ENCODE results near the gene STK39. TPM values are rescaled to one million over a fixed set of nuclear protein-coding genes. Genes with fewer than 3 reads are reported as not detected.

STK39 gene
- polyA plus RNA-seq, 1 donor (not counting 4 experiments of a cell fraction or from before 2014, with no cell fraction given) = 20.7 TPM

GRCh38 chr2:168139852-168140251 is 107.5 kb downstream of the STK39 start:
- no peak overlapping the region for H3K27ac ChIP-seq (ENCODE audit: control insufficient read depth, insufficient read depth, low read length)
- TF ChIP-seq, protein P1, sequence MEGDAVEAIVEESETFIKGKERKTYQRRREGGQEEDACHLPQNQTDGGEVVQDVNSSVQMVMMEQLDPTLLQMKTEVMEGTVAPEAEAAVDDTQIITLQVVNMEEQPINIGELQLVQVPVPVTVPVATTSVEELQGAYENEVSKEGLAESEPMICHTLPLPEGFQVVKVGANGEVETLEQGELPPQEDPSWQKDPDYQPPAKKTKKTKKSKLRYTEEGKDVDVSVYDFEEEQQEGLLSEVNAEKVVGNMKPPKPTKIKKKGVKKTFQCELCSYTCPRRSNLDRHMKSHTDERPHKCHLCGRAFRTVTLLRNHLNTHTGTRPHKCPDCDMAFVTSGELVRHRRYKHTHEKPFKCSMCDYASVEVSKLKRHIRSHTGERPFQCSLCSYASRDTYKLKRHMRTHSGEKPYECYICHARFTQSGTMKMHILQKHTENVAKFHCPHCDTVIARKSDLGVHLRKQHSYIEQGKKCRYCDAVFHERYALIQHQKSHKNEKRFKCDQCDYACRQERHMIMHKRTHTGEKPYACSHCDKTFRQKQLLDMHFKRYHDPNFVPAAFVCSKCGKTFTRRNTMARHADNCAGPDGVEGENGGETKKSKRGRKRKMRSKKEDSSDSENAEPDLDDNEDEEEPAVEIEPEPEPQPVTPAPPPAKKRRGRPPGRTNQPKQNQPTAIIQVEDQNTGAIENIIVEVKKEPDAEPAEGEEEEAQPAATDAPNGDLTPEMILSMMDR (optimal IDR thresholded peaks at IDR 0.05 in 1 of 3, IDR thresholded peaks at IDR 0.05 in 1 of 3, conservative IDR thresholded peaks at IDR 0.05 in 1 of 3; ENCODE audit: extremely low read depth in 1 of 3, insufficient read depth in 2 of 3, low read length in 3 of 3) = no peak
- no peak for TF ChIP-seq EZH2 (IDR thresholded peaks at IDR 0.05; ENCODE audit: low read length)
- H3K9me1 ChIP-seq (ENCODE audit: control insufficient read depth, extremely low read depth, insufficient read depth, low read length) = no peaks in the 10 kb centered on the region
- no peaks in the 10 kb centered on the region for H3K79me2 ChIP-seq (ENCODE audit: control insufficient read depth, insufficient read depth, low read length)
- peaks cover 0 to 5% of the 10 kb centered on the region in 2 experiments for H3K36me3 ChIP-seq (ENCODE audit: control insufficient read depth in 2 of 2, extremely low read depth in 1 of 2, insufficient read depth in 2 of 2, low read length in 2 of 2)
- no peaks in the 10 kb centered on the region for H3K4me1 ChIP-seq (ENCODE audit: control insufficient read depth, extremely low read depth, insufficient read depth, low read length)
- no peak for DNase-seq (ENCODE audit: low read depth, low spot score)
- no peak overlapping the region for H3K4me3 ChIP-seq (ENCODE audit: control insufficient read depth in 2 of 3, extremely low read depth in 1 of 3, insufficient read depth in 2 of 3, low read depth in 1 of 3, low read length in 3 of 3)
- H3K9ac ChIP-seq (ENCODE audit: control insufficient read depth, extremely low read depth, insufficient read depth, low read length) = no peak overlapping the region
- no peaks in the 10 kb centered on the region for H3K9me3 ChIP-seq (ENCODE audit: control insufficient read depth, low read depth, low read length)
- H3K4me2 ChIP-seq (ENCODE audit: control insufficient read depth, extremely low read depth, insufficient read depth, low read depth, low read length) = no peak overlapping the region
- dilution Hi-C loops (cut with MboI; ENCODE audit: extremely low pct_ligation_motif_present, low sequenced_read_pairs) = no loop called here
- no peak overlapping the region for H2AFZ ChIP-seq (ENCODE audit: control insufficient read depth, low read length)
- H4K20me1 ChIP-seq (ENCODE audit: control insufficient read depth, extremely low read depth, insufficient read depth, low read length) = no peaks in the 10 kb centered on the region
- H3K27me3 ChIP-seq (ENCODE audit: control insufficient read depth, extremely low read depth, insufficient read depth, low read length) = no peaks in the 10 kb centered on the region
- no peak for FAIRE-seq

GRCh38 chr2:168138901-168139300 is 108.5 kb downstream of the STK39 start:
- Histone ChIP-seq H2AFZ (ENCODE audit: control insufficient read depth, low read length) (no peak overlapping the region), H3K79me2 (ENCODE audit: control insufficient read depth, insufficient read depth, low read length) (no peaks in the 10 kb centered on the region), H3K9ac (ENCODE audit: control insufficient read depth, extremely low read depth, insufficient read depth, low read length) (no peak overlapping the region), H3K27ac (ENCODE audit: control insufficient read depth, insufficient read depth, low read length) (no peak overlapping the region), H4K20me1 (ENCODE audit: control insufficient read depth, extremely low read depth, insufficient read depth, low read length) (no peaks in the 10 kb centered on the region), H3K4me3 (ENCODE audit: control insufficient read depth in 2 of 3, extremely low read depth in 1 of 3, insufficient read depth in 2 of 3, low read depth in 1 of 3, low read length in 3 of 3) (no peak overlapping the region), H3K36me3 (ENCODE audit: control insufficient read depth in 2 of 2, extremely low read depth in 1 of 2, insufficient read depth in 2 of 2, low read length in 2 of 2) (peaks cover 0 to 5% of the 10 kb centered on the region in 2 experiments), H3K4me1 (ENCODE audit: control insufficient read depth, extremely low read depth, insufficient read depth, low read length) (no peaks in the 10 kb centered on the region), H3K27me3 (ENCODE audit: control insufficient read depth, extremely low read depth, insufficient read depth, low read length) (no peaks in the 10 kb centered on the region), H3K9me1 (ENCODE audit: control insufficient read depth, extremely low read depth, insufficient read depth, low read length) (no peaks in the 10 kb centered on the region), H3K9me3 (ENCODE audit: control insufficient read depth, low read depth, low read length) (no peaks in the 10 kb centered on the region), H3K4me2 (ENCODE audit: control insufficient read depth, extremely low read depth, insufficient read depth, low read depth, low read length) (no peak overlapping the region)
- FAIRE-seq (no peak), DNase-seq (ENCODE audit: low read depth, low spot score) (no peak)
- TF ChIP-seq, protein P1 (optimal IDR thresholded peaks at IDR 0.05 in 1 of 3, IDR thresholded peaks at IDR 0.05 in 1 of 3, conservative IDR thresholded peaks at IDR 0.05 in 1 of 3; ENCODE audit: extremely low read depth in 1 of 3, insufficient read depth in 2 of 3, low read length in 3 of 3) = no peak
- TF ChIP-seq EZH2 (IDR thresholded peaks at IDR 0.05; ENCODE audit: low read length) = no peak
- dilution Hi-C loops (cut with MboI; ENCODE audit: extremely low pct_ligation_motif_present, low sequenced_read_pairs) = no loop called here
